IPS-18c (cell line): ENCODE measurements around the gene BRINP3.

Source experiments
- H3K4me3 ChIP-seq: 2 replicates; pipeline ENCODE4 v1.7.0; 2013; ENCODE audit warnings: low read depth, mild to moderate bottlenecking, low read length, moderate library complexity; ENCODE audit not compliant: insufficient read depth
- H3K9me3 ChIP-seq: one replicate; pipeline ENCODE4 v1.6.1; 2013; ENCODE audit warnings: mild to moderate bottlenecking, low read length, moderate library complexity; ENCODE audit not compliant: control insufficient read depth, insufficient read depth

Gene BRINP3

GRCh38 chr1:190273161-190273560 lies 204.5 kb downstream of the BRINP3 start:
- Histone ChIP-seq H3K4me3 (no peak overlapping the region), H3K9me3 (no peaks in the 10 kb centered on the region)

- Histone ChIP-seq H3K9me3 (no peaks in the 10 kb centered on the region), H3K4me3 (no peak overlapping the region)
Measured at GRCh38 chr1:190262538-190262937, 215.1 kb downstream of the BRINP3 start.

- H3K4me3 ChIP-seq, result no peak overlapping the region
- no peaks in the 10 kb centered on the region for H3K9me3 ChIP-seq
Measured at GRCh38 chr1:190259424-190259823, 218.2 kb downstream of the BRINP3 start.

GRCh38 chr1:190258003-190258402 lies 219.7 kb downstream of the BRINP3 start:
- Histone ChIP-seq H3K9me3 (no peaks in the 10 kb centered on the region), H3K4me3 (no peak overlapping the region)

- H3K4me3 ChIP-seq, result no peak overlapping the region
- no peaks in the 10 kb centered on the region for H3K9me3 ChIP-seq
Measured at GRCh38 chr1:190252046-190252445, 225.6 kb downstream of the BRINP3 start.

- no peak overlapping the region for H3K4me3 ChIP-seq
Measured at GRCh38 chr1:190250368-190250767, 227.3 kb downstream of the BRINP3 start.

GRCh38 chr1:190244406-190244805 lies 233.3 kb downstream of the BRINP3 start:
- Histone ChIP-seq H3K4me3 (no peak overlapping the region), H3K9me3 (no peaks in the 10 kb centered on the region)

More at GRCh38 chr1:190250368-190250767, 227.3 kb downstream of the BRINP3 start:
- no peaks in the 10 kb centered on the region for H3K9me3 ChIP-seq

GRCh38 chr1:190243056-190243455 lies 234.6 kb downstream of the BRINP3 start:
- H3K9me3 ChIP-seq, result no peaks in the 10 kb centered on the region
- no peak overlapping the region for H3K4me3 ChIP-seq

- H3K4me3 ChIP-seq, result no peak overlapping the region
- no peaks in the 10 kb centered on the region for H3K9me3 ChIP-seq
Measured at GRCh38 chr1:190226006-190226405, 251.7 kb downstream of the BRINP3 start.

GRCh38 chr1:190212450-190212849 lies 265.2 kb downstream of the BRINP3 start:
- Histone ChIP-seq H3K4me3 (no peak overlapping the region), H3K9me3 (no peaks in the 10 kb centered on the region)

GRCh38 chr1:190207733-190208132 lies 269.9 kb downstream of the BRINP3 start:
- Histone ChIP-seq H3K4me3 (no peak overlapping the region), H3K9me3 (no peaks in the 10 kb centered on the region)

GRCh38 chr1:190205713-190206112 lies 272.0 kb downstream of the BRINP3 start:
- Histone ChIP-seq H3K4me3 (no peak overlapping the region), H3K9me3 (peaks cover 5% of the 10 kb centered on the region)

- H3K9me3 ChIP-seq, result peaks cover 2% of the 10 kb centered on the region
- no peak overlapping the region for H3K4me3 ChIP-seq
Measured at GRCh38 chr1:190196020-190196419, 281.6 kb downstream of the BRINP3 start.

GRCh38 chr1:190193508-190194115 lies 284.1 kb downstream of the BRINP3 start:
- Histone ChIP-seq H3K4me3 (no peak overlapping the region), H3K9me3 (peaks cover 2% of the 10 kb centered on the region)

- Histone ChIP-seq H3K9me3 (peaks cover under 1% of the 10 kb centered on the region), H3K4me3 (no peak overlapping the region)
Measured at GRCh38 chr1:190192627-190193026, 285.0 kb downstream of the BRINP3 start.

- Histone ChIP-seq H3K9me3 (no peaks in the 10 kb centered on the region), H3K4me3 (no peak overlapping the region)
Measured at GRCh38 chr1:190183588-190183987, 294.1 kb downstream of the BRINP3 start.

GRCh38 chr1:190179817-190180216 lies 297.8 kb downstream of the BRINP3 start:
- H3K4me3 ChIP-seq, result no peak overlapping the region
- H3K9me3 ChIP-seq, result no peaks in the 10 kb centered on the region

- Histone ChIP-seq H3K4me3 (no peak overlapping the region), H3K9me3 (no peaks in the 10 kb centered on the region)
Measured at GRCh38 chr1:190178827-190179226, 298.8 kb downstream of the BRINP3 start.

- H3K4me3 ChIP-seq, result no peak overlapping the region
- no peaks in the 10 kb centered on the region for H3K9me3 ChIP-seq
Measured at GRCh38 chr1:190177555-190177954, 300.1 kb downstream of the BRINP3 start.
